LoVo (cell line): Measurements from ENCODE around the gene TSPAN31.
A peak's percentile ranks its signal among the peaks of the same experiment; 100 is the strongest.

ENCODE experiments used
- DNase-seq: peaks from one replicate; pipeline ENCODE4 v3.0.0-alpha.2; 2016; ENCODE audit warnings: low spot score

The TSPAN31 gene

DNA sequence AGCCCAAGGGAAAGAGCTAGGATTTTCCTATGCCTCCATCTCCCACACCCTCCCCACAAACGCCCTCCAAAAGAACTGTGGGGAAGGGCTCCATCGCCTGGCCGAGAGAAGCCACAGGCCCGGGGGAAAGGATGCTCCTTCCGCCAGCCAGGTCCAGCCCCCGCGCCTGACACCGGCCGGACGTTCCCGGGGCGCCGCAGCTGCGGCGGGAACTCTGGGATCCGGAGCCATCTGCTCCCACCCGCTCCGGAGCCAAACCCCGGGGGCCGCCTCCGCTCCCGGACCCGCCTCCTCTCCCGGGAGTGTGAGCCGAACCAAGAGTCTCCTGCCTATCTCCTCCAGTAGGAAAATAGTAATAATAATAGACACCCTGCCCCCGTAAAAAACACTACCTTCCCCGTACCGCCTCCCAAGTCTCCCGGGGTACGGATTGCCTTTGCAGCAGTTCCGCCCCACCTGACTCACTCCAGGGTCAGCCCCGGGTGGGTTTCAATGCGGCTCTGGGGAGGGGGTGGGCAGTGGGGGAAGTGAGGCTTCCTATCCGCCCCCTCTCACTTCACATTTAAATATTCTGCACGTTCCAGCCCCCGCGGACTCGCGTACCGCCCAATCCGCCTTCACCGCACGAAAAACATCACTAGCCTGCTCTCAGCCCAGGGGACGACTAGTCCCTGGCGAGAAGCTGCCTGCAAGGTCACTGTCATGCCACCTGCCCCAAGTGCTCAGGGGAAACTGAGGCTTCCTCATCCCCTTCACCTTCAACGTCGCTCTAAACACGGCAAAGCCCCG is 8.7 kb upstream of the TSPAN31 start:
- DNase-seq = no peak

- no peak for DNase-seq
Observed at GRCh38 chr12:57736741-57737466, 7.9 kb upstream of the TSPAN31 start.

- DNase-seq = no peak
Observed at GRCh38 chr12:57737467-57738460, 7.1 kb upstream of the TSPAN31 start.

GRCh38 chr12:57738661-57739237 is 6.1 kb upstream of the TSPAN31 start, which contains the start of gene AGAP2:
Gene AGAP2 (minus strand): TSS chr12:57738742. CDS start chr12:57738246, 496 bp downstream.
- DNase-seq = no peak

DNA sequence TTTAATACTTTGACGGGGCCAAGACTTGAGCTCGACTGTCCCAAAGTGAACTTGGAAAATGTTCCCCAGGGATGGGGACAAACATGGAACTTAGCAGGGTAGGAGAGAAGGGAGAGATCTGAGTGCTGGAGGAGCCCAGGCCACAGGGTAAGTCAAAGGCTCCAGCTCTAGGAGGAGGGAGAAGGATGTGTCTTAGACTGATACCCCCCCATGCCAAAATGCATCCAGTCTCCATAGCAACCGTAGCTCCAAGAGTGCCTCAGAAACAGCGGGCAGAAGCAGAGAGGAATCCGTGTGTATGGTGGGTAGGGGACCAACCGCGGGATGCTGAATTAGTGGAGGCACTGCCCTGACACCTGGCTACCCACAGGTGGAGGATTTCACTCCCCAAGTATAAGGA is 5.5 kb upstream of the TSPAN31 start:
- DNase-seq = no peak

GRCh38 chr12:57739914-57740538 is 4.8 kb upstream of the TSPAN31 start:
- DNase-seq = no peak

DNA sequence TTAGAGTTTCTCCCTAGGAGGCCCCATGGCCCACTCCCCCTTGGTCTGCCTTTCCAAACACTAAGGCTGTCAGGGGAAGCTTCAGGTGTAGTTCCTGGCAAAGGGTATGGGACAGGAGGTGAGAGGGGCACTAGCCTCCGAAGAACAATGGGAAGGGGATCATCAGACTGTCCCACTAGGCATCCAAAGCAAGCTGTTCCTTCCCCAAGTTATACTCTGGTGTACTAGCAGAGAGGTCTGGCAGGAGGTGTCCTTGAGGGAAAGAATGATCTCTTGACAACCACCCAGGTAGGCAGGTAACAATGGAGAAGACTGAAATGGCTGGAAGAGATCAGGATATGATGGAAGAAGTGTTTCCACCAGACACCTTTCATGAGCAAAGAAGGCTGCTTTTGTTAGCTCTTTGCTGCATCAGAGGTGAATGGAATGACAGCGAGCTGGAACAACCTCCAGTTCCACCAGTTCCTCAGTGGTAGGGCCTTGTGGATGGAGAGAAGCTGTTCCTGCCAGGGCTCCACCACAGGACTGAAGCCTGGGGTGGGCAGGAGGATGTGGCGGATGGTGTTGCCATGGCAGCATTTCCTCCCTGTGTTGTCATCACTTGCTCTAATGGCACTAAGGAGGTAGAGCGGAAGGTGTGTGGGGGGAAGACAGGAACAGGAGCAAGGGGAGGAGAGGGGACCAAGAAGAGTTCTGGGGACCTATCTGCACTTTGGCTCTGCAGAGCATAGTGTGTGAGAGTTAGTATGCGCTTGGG is 4.0 kb upstream of the TSPAN31 start:
- DNase-seq = no peak

GRCh38 chr12:57741413-57741789 is 3.4 kb upstream of the TSPAN31 start:
- no peak for DNase-seq

- DNase-seq = no peak
Observed at GRCh38 chr12:57741844-57742738, 2.7 kb upstream of the TSPAN31 start.

DNA sequence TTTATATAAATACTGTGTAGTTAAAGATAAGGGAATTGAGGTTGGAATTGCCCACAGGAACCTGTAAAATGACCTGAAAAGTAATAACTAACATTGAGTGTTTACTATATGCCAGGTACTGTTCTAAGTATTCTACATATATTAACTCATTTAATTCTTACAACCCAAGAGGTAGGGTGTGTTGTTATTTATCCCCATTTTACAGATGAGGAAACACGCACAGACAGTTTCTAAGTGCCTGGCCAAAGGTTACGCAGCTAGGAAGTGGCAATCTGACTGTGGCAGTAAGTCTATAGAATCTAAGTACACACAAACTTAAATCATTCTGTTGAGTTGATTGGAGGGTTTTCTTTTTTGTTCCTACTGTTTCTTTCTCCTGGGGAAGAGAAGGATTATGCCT is 1.1 kb upstream of the TSPAN31 start:
- DNase-seq = no peak

GRCh38 chr12:57744194-57744776 is 554 bp upstream of the TSPAN31 start:
- DNase-seq = peak; percentile 85

DNA sequence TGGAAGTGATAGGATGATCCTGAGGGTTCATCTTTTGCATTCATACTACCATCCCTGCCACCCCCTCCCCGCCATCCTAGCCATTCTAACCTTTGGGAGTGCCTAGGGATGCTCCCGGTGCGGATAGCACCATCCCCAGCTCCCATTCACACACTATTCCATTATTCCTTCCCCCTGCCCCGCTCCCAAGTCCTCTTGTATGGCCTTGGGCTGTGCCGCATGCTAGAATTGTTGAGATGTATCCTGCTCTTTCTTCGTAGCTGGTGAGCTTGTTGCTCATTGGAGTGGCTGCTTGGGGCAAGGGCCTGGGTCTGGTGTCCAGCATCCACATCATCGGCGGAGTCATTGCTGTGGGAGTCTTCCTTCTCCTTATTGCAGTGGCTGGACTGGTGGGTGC is 644 bp downstream of the TSPAN31 start:
- DNase-seq = no peak

- DNase-seq = no peak
Observed at GRCh38 chr12:57746025-57746424, 1.2 kb downstream of the TSPAN31 start.

DNA sequence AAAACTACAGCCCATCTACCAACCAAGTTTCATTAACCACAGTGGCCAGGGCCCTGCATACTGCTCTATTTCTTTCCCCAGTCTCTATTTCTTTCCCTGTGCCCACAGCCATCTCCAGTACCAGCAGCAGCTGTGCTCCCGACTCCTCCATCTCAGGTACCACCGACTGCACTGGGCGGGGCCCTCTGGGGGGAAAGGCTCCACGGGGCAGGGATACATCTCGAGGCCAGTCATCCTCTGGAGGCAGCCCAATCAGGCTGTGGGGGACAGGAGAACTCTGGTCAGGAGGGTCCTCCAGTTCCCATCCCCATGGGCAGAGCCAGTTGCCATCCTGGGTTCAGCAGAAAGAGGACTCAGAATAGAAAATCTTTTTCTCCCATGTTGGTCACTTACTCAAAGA is 4.2 kb downstream of the TSPAN31 start:
- no peak for DNase-seq

- no peak for DNase-seq
Observed at GRCh38 chr12:57750561-57751431, 6.0 kb downstream of the TSPAN31 start.

DNA sequence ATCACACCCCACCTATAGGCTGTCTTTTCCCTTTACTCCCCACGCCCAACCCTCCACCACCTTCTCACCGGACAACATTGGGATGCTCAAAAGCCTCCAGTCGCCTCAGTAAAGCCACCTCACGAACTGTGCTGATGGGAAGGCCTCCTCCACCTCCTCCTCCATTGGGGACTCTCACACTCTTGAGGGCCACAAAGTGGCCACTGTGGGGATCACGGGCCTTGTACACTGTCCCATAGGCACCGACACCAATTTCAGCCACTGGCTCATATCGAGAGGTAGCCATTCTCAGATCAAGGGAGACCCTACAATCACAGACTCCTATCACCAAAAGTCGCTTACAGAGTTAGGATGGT is 6.6 kb downstream of the TSPAN31 start:
- DNase-seq = no peak

GRCh38 chr12:57751788-57752667 is 7.2 kb downstream of the TSPAN31 start, which contains the start of gene CDK4:
Gene CDK4 (minus strand): TSS chr12:57752310. CDS start chr12:57751717, 593 bp downstream.
- DNase-seq = peak; percentile 100
